ENCODE measurements around the gene KPNA1.

KPNA1 gene

GRCh38 chr3:122555275-122556071 lies 40.7 kb upstream of the KPNA1 start:
- H3K4me2 ChIP-seq = no peak overlapping the region
- peaks cover 8% of the 10 kb centered on the region for H3K4me1 ChIP-seq
- no peak overlapping the region for H3K27ac ChIP-seq
- H3K9me3 ChIP-seq = no peaks in the 10 kb centered on the region
- TF ChIP-seq Cebpa-rat (IDR thresholded peaks at IDR 0.05) = no peak
- no peaks in the 10 kb centered on the region for H3K27me3 ChIP-seq
- no peaks in the 10 kb centered on the region for H4K20me1 ChIP-seq
- no peak overlapping the region for H3K9ac ChIP-seq
- H3K36me3 ChIP-seq = peaks cover 69% of the 10 kb centered on the region
- no peak overlapping the region for H3K4me3 ChIP-seq

GRCh38 chr3:122553171-122553570 lies 38.4 kb upstream of the KPNA1 start:
- H3K4me1 ChIP-seq = no peaks in the 10 kb centered on the region
- no peak overlapping the region for H3K9ac ChIP-seq
- H3K4me2 ChIP-seq = no peak overlapping the region
- H3K27ac ChIP-seq = no peak overlapping the region
- no peak for TF ChIP-seq Cebpa-rat (IDR thresholded peaks at IDR 0.05)
- H3K27me3 ChIP-seq = no peaks in the 10 kb centered on the region
- H3K4me3 ChIP-seq = no peak overlapping the region
- H4K20me1 ChIP-seq = no peaks in the 10 kb centered on the region
- H3K36me3 ChIP-seq = peaks cover 78% of the 10 kb centered on the region
- H3K9me3 ChIP-seq = no peaks in the 10 kb centered on the region

- H3K4me2 ChIP-seq = no peak overlapping the region
- H3K36me3 ChIP-seq = peaks cover 80% of the 10 kb centered on the region
- no peaks in the 10 kb centered on the region for H3K27me3 ChIP-seq
Observed at GRCh38 chr3:122548619-122549018, 33.9 kb upstream of the KPNA1 start.

GRCh38 chr3:122548076-122548475 lies 33.3 kb upstream of the KPNA1 start:
- Histone ChIP-seq H3K4me1 (no peaks in the 10 kb centered on the region), H3K4me3 (no peak overlapping the region), H3K9me3 (no peaks in the 10 kb centered on the region), H3K27me3 (no peaks in the 10 kb centered on the region), H3K9ac (no peak overlapping the region), H3K27ac (no peak overlapping the region), H3K4me2 (no peak overlapping the region), H4K20me1 (no peaks in the 10 kb centered on the region), H3K36me3 (peaks cover 85% of the 10 kb centered on the region)
- no peak for TF ChIP-seq Cebpa-rat (IDR thresholded peaks at IDR 0.05)

More at GRCh38 chr3:122548619-122549018, 33.9 kb upstream of the KPNA1 start:
- no peak overlapping the region for H3K27ac ChIP-seq
- no peak overlapping the region for H3K9ac ChIP-seq
- no peaks in the 10 kb centered on the region for H3K9me3 ChIP-seq
- no peaks in the 10 kb centered on the region for H3K4me1 ChIP-seq
- no peak for TF ChIP-seq Cebpa-rat (IDR thresholded peaks at IDR 0.05)
- no peak overlapping the region for H3K4me3 ChIP-seq
- no peaks in the 10 kb centered on the region for H4K20me1 ChIP-seq

GRCh38 chr3:122546151-122546550 lies 31.4 kb upstream of the KPNA1 start:
- H3K4me3 ChIP-seq = no peak overlapping the region
- H3K4me2 ChIP-seq = no peak overlapping the region
- H4K20me1 ChIP-seq = no peaks in the 10 kb centered on the region
- no peaks in the 10 kb centered on the region for H3K9me3 ChIP-seq
- H3K36me3 ChIP-seq = peaks cover 75% of the 10 kb centered on the region
- H3K27ac ChIP-seq = no peak overlapping the region
- no peak overlapping the region for H3K9ac ChIP-seq
- no peaks in the 10 kb centered on the region for H3K27me3 ChIP-seq
- H3K4me1 ChIP-seq = no peaks in the 10 kb centered on the region
- no peak for TF ChIP-seq Cebpa-rat (IDR thresholded peaks at IDR 0.05)

- H3K4me1 ChIP-seq = no peaks in the 10 kb centered on the region
- no peaks in the 10 kb centered on the region for H3K9me3 ChIP-seq
- no peak for TF ChIP-seq Cebpa-rat (IDR thresholded peaks at IDR 0.05)
- H3K27me3 ChIP-seq = no peaks in the 10 kb centered on the region
- no peak overlapping the region for H3K9ac ChIP-seq
- no peak overlapping the region for H3K4me2 ChIP-seq
- peaks cover 63% of the 10 kb centered on the region for H3K36me3 ChIP-seq
- H4K20me1 ChIP-seq = no peaks in the 10 kb centered on the region
- no peak overlapping the region for H3K27ac ChIP-seq
- H3K4me3 ChIP-seq = no peak overlapping the region
Observed at GRCh38 chr3:122538956-122539490, 24.3 kb upstream of the KPNA1 start.

GRCh38 chr3:122536632-122537001 lies 21.9 kb upstream of the KPNA1 start:
- Histone ChIP-seq H3K27ac (no peak overlapping the region), H3K4me2 (no peak overlapping the region), H3K4me3 (no peak overlapping the region), H3K9ac (no peak overlapping the region), H3K9me3 (no peaks in the 10 kb centered on the region), H3K36me3 (peaks cover 75% of the 10 kb centered on the region), H4K20me1 (no peaks in the 10 kb centered on the region), H3K4me1 (no peaks in the 10 kb centered on the region), H3K27me3 (no peaks in the 10 kb centered on the region)
- TF ChIP-seq Cebpa-rat (IDR thresholded peaks at IDR 0.05) = no peak

- no peak overlapping the region for H3K9ac ChIP-seq
- H3K4me2 ChIP-seq = no peak overlapping the region
- H3K36me3 ChIP-seq = peaks cover 73% of the 10 kb centered on the region
- H3K9me3 ChIP-seq = no peaks in the 10 kb centered on the region
- TF ChIP-seq Cebpa-rat (IDR thresholded peaks at IDR 0.05) = no peak
- no peak overlapping the region for H3K4me3 ChIP-seq
- H3K27me3 ChIP-seq = no peaks in the 10 kb centered on the region
- no peaks in the 10 kb centered on the region for H3K4me1 ChIP-seq
- H4K20me1 ChIP-seq = no peaks in the 10 kb centered on the region
- H3K27ac ChIP-seq = no peak overlapping the region
Observed at GRCh38 chr3:122535964-122536631, 21.4 kb upstream of the KPNA1 start.

- H3K9me3 ChIP-seq = no peaks in the 10 kb centered on the region
- no peaks in the 10 kb centered on the region for H4K20me1 ChIP-seq
- TF ChIP-seq Cebpa-rat (IDR thresholded peaks at IDR 0.05) = no peak
- H3K4me1 ChIP-seq = no peaks in the 10 kb centered on the region
- no peak overlapping the region for H3K9ac ChIP-seq
- H3K27me3 ChIP-seq = no peaks in the 10 kb centered on the region
- H3K27ac ChIP-seq = no peak overlapping the region
- no peak overlapping the region for H3K4me3 ChIP-seq
- peaks cover 63% of the 10 kb centered on the region for H3K36me3 ChIP-seq
- no peak overlapping the region for H3K4me2 ChIP-seq
Observed at GRCh38 chr3:122533931-122534334, 19.2 kb upstream of the KPNA1 start.

GRCh38 chr3:122533480-122533879 lies 18.7 kb upstream of the KPNA1 start:
- peaks cover 63% of the 10 kb centered on the region for H3K36me3 ChIP-seq
- no peak overlapping the region for H3K4me3 ChIP-seq
- TF ChIP-seq Cebpa-rat (IDR thresholded peaks at IDR 0.05) = no peak
- no peak overlapping the region for H3K4me2 ChIP-seq
- no peak overlapping the region for H3K27ac ChIP-seq
- no peaks in the 10 kb centered on the region for H3K9me3 ChIP-seq
- no peaks in the 10 kb centered on the region for H3K27me3 ChIP-seq
- H3K4me1 ChIP-seq = no peaks in the 10 kb centered on the region
- H3K9ac ChIP-seq = no peak overlapping the region
- no peaks in the 10 kb centered on the region for H4K20me1 ChIP-seq

All from BLaER1 (cell line).